ENCODE results near the gene RAD50.
"Not testable (repeated sequence)": the region's sequence is repeated elsewhere in the genome, so short reads cannot be mapped to it uniquely, and the experiment has no call there.

The RAD50 gene

DNA sequence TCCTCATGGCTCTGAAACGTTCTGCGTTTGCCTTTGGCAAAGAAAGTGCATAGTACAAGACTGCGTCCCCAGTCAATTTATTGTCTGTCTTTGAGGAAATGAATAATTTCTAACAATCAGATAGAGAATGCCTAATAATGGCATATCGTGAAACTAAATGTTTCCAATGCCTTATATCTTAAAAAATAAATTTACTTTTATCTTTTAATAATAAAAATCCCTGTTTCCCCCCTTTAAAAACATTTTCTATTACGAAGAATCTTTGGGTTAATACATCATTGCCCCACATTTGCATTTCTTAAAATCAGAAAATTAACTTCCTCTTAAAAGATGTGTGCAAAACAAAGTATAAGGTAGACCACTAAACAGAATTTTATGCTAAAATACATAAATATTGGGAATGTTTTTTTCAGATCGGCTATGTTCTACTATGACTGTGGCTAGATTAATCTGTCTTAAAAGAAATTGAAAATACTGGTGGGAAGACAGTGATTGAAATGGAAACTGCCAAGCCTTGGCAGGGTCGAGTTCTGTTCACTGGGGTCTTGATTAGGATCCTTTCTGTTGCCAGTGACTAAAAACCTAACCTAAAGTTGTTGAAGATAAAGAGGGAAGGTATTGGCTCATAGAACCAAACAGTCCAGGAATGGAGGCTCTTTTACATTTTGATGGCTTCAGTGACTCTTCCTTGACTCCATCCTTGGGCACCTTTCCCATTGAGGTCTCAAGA, 13.1 kb upstream of the RAD50 start, which contains the start of gene IL5:
Gene IL5 (minus strand): TSS at position 51 of the 730 bp plus-strand sequence. CDS start 44 bp downstream, at position 7.
- H3K4me3 ChIP-seq (ENCODE audit: low read length) = no peak within 1 kb of the TSS
- TF ChIP-seq, protein P1, sequence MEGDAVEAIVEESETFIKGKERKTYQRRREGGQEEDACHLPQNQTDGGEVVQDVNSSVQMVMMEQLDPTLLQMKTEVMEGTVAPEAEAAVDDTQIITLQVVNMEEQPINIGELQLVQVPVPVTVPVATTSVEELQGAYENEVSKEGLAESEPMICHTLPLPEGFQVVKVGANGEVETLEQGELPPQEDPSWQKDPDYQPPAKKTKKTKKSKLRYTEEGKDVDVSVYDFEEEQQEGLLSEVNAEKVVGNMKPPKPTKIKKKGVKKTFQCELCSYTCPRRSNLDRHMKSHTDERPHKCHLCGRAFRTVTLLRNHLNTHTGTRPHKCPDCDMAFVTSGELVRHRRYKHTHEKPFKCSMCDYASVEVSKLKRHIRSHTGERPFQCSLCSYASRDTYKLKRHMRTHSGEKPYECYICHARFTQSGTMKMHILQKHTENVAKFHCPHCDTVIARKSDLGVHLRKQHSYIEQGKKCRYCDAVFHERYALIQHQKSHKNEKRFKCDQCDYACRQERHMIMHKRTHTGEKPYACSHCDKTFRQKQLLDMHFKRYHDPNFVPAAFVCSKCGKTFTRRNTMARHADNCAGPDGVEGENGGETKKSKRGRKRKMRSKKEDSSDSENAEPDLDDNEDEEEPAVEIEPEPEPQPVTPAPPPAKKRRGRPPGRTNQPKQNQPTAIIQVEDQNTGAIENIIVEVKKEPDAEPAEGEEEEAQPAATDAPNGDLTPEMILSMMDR (IDR thresholded peaks at IDR 0.05; ENCODE audit: insufficient read depth, low read depth, low read length, missing control alignments) = no peak
- DNase-seq (ENCODE audit: low read depth) = no peak

DNA sequence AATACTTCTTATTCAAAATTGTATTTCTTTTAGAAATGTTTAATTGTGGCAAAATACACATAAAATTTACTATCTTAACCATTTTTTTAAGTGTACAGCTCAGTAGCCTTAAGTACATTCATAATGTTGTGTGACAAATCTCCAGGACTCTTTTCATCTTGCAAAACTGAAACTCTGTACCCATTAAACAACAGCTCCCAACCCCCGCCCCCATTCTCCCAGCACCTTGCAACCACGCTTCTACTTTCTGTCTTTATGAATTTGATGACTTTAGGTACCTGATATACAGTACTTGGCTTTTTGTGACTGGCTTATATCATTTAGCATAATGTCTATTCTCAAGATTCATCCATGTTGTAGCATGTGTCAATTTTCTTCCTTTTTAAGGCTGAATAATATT, 10.7 kb upstream of the RAD50 start:
- H3K4me3 ChIP-seq (ENCODE audit: low read length) = no peak overlapping the region
- DNase-seq (ENCODE audit: low read depth) = no peak
- TF ChIP-seq, protein P1 (IDR thresholded peaks at IDR 0.05; ENCODE audit: insufficient read depth, low read depth, low read length, missing control alignments) = no peak

DNA sequence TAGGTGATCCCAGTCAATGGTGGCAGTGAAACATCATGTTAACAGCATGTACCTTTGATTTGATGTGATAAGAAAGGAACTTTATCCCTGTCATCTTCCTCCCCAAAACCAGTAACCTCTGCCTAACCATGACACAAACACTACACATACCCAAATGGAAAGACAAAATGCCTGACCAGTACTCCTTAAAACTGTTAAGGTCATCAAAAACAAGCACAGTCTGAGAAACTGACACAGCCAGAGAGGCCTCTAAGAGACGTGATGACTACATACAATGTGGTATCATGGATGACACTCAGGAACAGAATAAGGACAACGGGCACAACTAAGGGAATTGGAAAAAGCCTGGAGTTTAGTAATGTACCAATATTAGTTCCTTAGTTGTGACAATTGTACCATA, 9.5 kb upstream of the RAD50 start:
- no peak for DNase-seq (ENCODE audit: low read depth)
- TF ChIP-seq, protein P1 (IDR thresholded peaks at IDR 0.05; ENCODE audit: insufficient read depth, low read depth, low read length, missing control alignments) = no peak
- no peak overlapping the region for H3K4me3 ChIP-seq (ENCODE audit: low read length)

DNA sequence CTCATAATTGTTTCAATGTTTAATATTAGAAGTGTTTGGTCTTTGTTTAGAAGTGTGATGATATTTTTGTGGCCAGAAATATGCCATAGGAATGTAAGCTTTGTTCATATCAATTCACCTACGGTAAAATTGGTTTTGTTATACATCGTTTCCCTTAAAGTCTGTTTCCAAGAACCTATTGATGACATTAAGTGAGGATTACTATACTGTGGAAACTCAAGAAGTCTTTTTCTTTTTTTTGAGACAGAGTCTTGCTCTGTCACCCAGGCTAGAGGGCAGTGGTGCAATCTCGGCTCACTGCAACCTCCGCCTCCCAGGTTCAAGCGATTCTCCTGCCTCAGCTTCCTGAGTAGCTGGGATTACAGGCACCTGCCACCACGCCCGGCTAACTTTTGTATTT, 7.9 kb upstream of the RAD50 start:
- H3K4me3 ChIP-seq (ENCODE audit: low read length); DNase-seq (ENCODE audit: low read depth): not testable (repeated sequence)

DNA sequence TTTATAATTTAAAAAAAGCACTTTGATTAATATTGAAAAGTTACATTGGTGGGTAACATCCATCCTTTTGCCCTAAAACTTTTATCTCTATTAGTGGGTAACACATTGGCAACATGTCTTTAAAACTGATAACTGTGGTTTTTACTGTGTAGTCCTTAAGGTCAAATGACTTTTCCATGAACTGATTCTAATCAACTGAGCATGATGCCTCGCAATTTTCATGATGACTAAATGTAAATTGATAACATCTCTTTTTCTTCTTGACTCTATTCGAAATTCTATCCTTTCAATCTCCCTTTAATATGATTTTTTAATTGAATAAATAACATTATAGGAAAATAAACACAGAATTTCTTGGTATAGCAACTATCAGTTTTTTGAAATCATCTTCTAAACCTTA, 7.2 kb upstream of the RAD50 start:
- no peak for DNase-seq (ENCODE audit: low read depth)
- TF ChIP-seq, protein P1 (IDR thresholded peaks at IDR 0.05; ENCODE audit: insufficient read depth, low read depth, low read length, missing control alignments) = no peak

DNA sequence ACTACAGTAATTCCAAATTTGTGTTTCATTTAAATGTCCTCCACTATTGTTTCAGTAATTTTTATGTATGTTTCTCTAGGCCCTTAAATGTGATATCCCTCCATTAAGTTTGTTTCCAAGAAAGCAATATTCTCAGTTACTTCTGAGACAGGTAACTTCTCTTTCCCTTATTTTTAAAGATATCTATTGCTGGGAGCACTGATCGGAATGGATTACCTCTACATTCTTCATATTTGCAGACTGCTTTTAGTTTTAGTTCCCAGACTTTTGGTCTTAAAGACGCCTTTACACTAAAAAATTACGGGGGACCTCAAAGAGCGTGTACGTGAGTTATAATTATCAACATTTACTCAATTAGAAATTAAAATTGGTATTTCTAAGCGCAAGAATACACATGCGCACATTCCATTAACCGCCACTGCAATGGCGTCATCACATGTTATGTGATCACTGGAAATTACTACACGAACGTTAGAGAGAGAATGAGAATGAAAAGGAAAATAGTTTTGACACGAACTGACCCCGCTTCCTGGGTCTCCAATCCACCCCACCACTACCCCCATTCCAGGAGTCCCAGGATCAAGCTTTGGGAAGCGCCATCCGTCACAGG, 519 bp upstream of the RAD50 start:
- peak overlapping the region; percentile 79 for H3K4me3 ChIP-seq (ENCODE audit: low read length)
- TF ChIP-seq, protein P1 (IDR thresholded peaks at IDR 0.05; ENCODE audit: insufficient read depth, low read depth, low read length, missing control alignments) = no peak
- DNase-seq (ENCODE audit: low read depth) = no peak

More for the DNA sequence above, 7.2 kb upstream of the RAD50 start:
- H3K4me3 ChIP-seq (ENCODE audit: low read length) = no peak overlapping the region

DNA sequence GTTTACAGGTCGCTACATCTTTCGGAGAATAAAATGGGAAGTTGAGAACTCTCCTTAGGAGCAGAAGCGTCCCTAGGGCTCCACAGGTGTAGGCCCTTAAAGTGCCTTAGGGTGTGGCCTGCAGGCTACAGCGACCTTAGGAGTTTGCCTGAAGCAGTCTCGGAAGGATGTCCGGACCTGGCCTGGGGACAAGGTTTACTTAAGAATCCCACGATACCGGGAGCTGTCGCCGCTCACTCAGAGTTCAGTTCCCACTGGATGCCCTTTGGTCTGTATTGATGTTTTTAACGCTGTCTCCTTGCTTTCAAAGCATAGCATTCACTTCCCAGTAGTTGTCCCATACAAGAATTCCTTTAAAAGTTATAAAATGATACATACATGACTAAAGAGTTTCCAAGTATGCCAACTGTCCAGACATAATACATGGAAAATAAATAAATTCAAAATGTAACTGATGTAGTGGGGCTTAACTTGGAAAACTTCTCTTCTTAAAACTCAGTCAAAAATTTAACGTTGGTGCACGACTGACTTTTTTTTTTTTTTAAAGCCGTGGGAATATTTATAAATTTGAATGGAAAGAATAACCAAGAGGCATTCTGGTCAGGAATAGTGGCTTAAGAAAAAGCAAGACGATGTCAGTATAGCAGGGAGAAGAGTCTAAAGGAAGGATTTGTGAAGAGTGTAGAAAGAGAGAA, 848 bp downstream of the RAD50 start:
- peak overlapping the region; percentile 79 for H3K4me3 ChIP-seq (ENCODE audit: low read length)
- peak; percentile 39 for DNase-seq (ENCODE audit: low read depth)
- TF ChIP-seq, protein P1 (IDR thresholded peaks at IDR 0.05; ENCODE audit: insufficient read depth, low read depth, low read length, missing control alignments) = no peak

Data from epithelial cell of esophagus (primary cell).